VCaP (cell line): ENCODE data around the gene FASTK.
A peak's percentile ranks its signal among the peaks of the same experiment; 100 is the strongest.

Source experiments
- H3K27ac ChIP-seq: fragments of 450-650 bp; 2 replicates; pipeline ENCODE4 v1.5.1; 2017
- TF ChIP-seq, protein P1 (sequence below): fragments of 450-650 bp; conservative IDR thresholded peaks from 2 replicates; pipeline ENCODE4 v1.5.1; 2017; ENCODE audit warnings: mild to moderate bottlenecking, moderate library complexity

Gene FASTK

DNA sequence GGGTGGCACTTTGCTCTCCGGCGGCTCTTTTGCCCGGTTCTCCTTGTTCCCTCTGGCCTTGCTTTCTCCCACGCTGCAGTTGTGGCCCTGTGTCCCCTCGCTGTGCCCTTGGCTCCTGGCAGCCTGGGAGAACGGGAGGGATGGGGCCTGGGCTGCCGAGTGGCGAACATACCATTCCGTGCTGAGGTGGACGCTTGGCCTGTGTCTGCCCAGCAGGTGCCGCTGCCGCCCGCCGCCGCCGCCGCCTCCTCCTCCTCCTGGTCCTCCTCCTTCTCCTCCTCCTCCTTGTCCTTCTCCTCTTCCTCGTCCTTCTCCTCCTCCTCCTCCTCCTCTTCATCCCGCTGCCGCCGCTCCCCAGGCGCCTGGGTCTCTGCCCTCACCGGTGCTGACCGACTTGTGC lies 41.7 kb upstream of the FASTK start:
- TF ChIP-seq, protein P1, sequence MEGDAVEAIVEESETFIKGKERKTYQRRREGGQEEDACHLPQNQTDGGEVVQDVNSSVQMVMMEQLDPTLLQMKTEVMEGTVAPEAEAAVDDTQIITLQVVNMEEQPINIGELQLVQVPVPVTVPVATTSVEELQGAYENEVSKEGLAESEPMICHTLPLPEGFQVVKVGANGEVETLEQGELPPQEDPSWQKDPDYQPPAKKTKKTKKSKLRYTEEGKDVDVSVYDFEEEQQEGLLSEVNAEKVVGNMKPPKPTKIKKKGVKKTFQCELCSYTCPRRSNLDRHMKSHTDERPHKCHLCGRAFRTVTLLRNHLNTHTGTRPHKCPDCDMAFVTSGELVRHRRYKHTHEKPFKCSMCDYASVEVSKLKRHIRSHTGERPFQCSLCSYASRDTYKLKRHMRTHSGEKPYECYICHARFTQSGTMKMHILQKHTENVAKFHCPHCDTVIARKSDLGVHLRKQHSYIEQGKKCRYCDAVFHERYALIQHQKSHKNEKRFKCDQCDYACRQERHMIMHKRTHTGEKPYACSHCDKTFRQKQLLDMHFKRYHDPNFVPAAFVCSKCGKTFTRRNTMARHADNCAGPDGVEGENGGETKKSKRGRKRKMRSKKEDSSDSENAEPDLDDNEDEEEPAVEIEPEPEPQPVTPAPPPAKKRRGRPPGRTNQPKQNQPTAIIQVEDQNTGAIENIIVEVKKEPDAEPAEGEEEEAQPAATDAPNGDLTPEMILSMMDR, result peak; percentile 51
- H3K27ac ChIP-seq, result no peak overlapping the region

DNA sequence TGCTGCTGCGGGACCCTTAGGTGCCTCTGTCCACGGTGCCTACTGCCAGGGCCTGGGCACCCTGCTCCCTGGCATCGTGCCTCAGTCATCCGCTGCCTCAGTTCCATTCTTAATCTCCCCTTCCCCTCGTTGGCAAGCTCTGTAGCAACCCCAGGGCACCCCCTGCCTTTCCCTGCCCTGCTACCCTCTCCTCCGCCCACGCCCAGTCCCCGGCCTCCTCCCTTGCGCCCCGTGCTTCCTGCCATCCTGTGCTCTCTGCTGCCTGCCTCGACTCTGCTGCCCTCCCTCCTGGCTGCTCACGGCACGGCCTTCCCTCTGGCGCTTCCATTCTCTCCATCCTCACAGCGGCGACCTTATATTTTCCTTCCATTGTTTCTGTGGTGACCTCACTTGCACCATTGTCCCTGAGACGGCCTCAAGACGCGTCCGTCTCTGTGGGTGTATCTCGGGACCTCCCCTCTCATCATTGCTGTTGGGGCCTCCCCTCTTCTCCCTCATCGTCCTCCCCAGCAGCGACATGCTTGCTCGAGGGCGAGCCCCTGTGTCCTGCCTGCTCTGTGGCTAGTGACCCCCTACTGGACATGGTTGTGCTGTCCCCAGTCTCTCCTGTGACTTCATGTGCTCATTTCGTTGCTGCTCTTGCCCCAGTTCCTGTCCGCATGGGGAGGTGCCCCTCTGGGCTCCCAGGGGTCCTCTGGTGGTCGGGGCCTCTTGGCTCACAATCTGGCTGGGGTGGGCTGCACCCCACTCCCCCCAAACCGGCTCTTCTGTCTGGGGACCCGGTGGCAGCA lies 41.0 kb upstream of the FASTK start:
- TF ChIP-seq, protein P1, result no peak
- H3K27ac ChIP-seq, result no peak overlapping the region

DNA sequence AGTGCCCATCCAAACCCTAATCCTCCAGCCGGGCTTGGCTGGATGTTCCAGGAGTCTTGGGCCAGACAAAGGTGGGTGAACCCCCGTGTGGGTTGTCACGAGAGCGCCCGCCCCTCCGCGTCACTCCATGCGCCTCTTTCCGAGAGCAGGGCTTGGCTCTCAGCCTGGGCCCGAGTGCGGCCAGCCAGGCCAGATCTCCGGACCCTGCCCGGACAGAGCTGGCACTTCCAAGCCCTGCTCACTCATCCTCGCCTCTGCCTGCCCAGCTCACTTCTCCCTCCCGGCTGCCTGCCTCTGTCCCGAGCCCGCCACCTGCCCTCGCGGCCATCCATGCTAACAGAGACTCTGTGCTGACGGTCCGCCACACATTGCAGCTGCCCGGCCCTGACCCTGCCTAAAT lies 40.3 kb upstream of the FASTK start:
- H3K27ac ChIP-seq, result no peak overlapping the region

DNA sequence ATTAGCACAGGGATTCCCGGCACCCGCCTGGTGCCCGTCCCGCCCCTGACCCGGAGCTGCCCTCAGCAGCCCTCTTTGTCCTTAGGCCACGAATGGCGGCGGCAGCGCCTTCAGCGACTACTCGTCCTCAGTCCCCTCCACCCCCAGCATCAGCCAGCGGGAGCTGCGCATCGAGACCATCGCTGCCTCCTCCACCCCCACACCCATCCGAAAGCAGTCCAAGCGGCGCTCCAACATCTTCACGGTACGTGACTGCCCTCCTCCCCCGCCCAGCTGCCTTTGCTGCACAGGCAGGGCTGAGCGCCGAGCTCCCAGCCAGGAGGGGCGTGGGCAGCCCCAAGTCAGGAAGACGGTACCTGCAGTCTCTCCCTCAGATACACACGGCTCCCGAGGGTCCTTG lies 39.3 kb upstream of the FASTK start:
- TF ChIP-seq, protein P1, result no peak
- no peak overlapping the region for H3K27ac ChIP-seq

More for the DNA sequence above, 40.3 kb upstream of the FASTK start:
- TF ChIP-seq, protein P1, result no peak

DNA sequence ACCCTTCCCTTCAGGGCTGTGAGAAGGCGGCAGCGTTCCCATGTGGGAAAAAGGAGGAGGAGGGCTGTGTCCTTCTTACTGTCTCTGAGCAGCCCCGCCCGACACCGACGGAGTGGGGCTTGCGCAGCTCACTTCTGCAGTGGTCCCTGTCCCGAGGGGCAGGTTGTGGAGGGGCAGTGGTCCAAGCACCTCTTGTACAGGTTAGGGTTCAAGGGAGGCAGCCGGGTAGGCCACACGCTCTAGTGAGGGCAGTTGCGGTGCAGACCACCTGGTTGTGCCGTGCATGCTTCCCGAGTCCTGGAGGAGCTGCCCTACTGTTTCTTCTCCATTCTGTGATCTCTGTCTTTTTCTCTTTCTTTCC lies 38.4 kb upstream of the FASTK start:
- TF ChIP-seq, protein P1, result no peak
- H3K27ac ChIP-seq, result no peak overlapping the region

DNA sequence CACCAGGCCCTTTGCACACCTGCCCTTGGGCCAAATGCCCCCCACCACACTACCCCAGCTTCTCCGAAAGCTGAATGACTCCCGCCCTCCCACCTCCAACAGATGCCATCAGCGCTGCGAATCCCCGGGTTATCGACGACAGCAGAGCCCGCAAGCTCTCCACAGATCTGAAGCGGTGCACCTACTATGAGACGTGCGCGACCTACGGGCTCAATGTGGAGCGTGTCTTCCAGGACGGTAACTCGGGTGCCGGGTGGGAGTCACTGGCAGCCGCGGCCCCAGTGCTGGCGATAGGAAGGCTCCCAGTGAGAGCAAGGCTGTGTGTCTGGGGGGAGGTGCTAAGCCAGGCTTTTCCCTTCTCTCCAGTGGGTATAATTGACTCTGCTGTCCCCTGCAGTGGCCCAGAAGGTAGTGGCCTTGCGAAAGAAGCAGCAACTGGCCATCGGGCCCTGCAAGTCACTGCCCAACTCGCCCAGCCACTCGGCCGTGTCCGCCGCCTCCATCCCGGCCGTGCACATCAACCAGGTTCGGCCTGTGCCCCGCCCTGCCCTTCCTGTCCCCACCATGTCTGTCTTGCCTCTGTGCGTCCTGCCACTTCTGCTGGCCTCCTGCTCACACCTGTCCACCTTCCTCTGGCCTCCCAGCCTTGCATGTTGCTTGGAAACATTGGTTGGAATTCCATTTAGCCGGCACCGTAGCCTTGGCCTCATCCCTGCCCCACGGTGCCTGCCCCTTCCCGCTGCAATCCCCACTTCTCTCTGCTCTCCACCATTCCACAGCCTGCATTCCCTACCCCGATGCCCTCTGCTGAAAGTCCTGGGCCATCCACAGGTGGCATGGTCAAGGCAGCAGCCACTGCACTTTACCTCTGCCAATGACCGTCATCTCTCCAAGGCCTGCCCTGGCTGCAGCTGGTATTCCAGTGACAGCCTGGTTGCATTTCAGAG lies 37.8 kb upstream of the FASTK start:
- 0 out of 2 replicates have a peak overlapping the region, but pooled peaks have one; percentile 97 for H3K27ac ChIP-seq
- TF ChIP-seq, protein P1, result no peak

DNA sequence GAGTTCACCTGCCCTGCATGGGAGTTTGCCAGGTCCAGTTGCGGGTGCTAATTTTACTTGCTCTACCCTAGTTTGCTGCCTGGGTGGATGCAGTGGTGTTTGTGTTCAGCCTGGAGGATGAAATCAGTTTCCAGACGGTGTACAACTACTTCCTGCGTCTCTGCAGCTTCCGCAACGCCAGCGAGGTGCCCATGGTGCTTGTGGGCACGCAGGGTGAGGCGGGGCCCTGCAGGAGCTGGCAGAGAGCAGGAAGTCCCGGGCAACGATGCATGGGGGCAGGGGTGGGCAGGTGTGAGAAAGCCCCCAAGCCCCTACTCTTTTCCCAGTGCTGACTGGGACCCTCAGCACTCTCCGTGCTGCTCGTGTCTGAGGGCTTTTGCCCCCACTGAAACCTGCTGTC lies 37.0 kb upstream of the FASTK start:
- TF ChIP-seq, protein P1, result no peak
- H3K27ac ChIP-seq, result 0 out of 2 replicates have a peak overlapping the region, but pooled peaks have one; percentile 97
